ENCODE results near the gene DGUOK. TPM values are rescaled to one million over a fixed set of nuclear protein-coding genes. Genes with fewer than 3 reads are reported as not detected.
A peak's percentile ranks its signal among the peaks of the same experiment; 100 is the strongest.

The DGUOK gene
- total RNA-seq, 6 donors from 2014 or later: 25.1 to 38.5 (median 34.9) TPM

DNA sequence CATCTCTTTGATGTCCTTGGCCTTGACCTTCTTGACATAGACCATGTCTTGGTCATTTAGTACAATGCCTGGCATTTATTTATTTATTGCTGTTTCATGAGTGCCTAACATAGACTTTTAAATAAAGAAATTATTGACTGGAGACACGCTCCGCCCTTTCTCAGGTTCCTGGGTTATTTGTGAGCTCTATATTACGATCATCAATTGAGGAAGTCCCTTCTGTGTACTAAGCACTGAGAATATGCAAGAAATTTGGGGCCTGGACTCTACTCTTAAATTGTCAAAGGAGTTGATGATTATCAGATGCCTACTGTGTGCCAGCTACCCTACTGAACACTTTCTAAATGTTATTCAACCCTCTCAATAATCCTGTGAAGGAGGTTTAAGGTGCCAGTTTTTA is 38.4 kb downstream of the DGUOK start:
- H3K4me1 ChIP-seq: peaks cover 5 to 11% (median 9%) of the 10 kb centered on the region in 4 donors
- H3K27ac ChIP-seq: no peak overlapping the region
- 88 to 93% methylated on average over 3 of the region's 3 CpGs for WGBS, 2 donors
- peaks cover 0 to 10% (median 0%) of the 10 kb centered on the region in 4 donors for H3K36me3 ChIP-seq
- no peak for ATAC-seq (ENCODE audit: low FRiP score in 2 of 2)
- H3K27me3 ChIP-seq: no peaks in the 10 kb centered on the region
- TF ChIP-seq, protein P1, sequence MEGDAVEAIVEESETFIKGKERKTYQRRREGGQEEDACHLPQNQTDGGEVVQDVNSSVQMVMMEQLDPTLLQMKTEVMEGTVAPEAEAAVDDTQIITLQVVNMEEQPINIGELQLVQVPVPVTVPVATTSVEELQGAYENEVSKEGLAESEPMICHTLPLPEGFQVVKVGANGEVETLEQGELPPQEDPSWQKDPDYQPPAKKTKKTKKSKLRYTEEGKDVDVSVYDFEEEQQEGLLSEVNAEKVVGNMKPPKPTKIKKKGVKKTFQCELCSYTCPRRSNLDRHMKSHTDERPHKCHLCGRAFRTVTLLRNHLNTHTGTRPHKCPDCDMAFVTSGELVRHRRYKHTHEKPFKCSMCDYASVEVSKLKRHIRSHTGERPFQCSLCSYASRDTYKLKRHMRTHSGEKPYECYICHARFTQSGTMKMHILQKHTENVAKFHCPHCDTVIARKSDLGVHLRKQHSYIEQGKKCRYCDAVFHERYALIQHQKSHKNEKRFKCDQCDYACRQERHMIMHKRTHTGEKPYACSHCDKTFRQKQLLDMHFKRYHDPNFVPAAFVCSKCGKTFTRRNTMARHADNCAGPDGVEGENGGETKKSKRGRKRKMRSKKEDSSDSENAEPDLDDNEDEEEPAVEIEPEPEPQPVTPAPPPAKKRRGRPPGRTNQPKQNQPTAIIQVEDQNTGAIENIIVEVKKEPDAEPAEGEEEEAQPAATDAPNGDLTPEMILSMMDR (IDR thresholded peaks at IDR 0.05): no peak
- TF ChIP-seq POLR2AphosphoS5 (IDR thresholded peaks at IDR 0.05) (no peak), EP300 (IDR thresholded peaks at IDR 0.05) (no peak), POLR2A (IDR thresholded peaks at IDR 0.05) (no peak)
- no peak overlapping the region for H3K4me3 ChIP-seq
- DNase-seq: no peak
- H3K9me3 ChIP-seq: peaks cover 0 to 5% (median 0%) of the 10 kb centered on the region in 4 donors

GRCh38 chr2:73968357-73968937 is 41.8 kb downstream of the DGUOK start:
- no peaks in the 10 kb centered on the region for H3K27me3 ChIP-seq
- no peak overlapping the region for H3K27ac ChIP-seq
- H3K4me3 ChIP-seq: no peak overlapping the region
- WGBS, 2 donors: 89 to 93% methylated on average over 8 of the region's 8 CpGs
- H3K9me3 ChIP-seq: no peaks in the 10 kb centered on the region
- TF ChIP-seq EP300 (IDR thresholded peaks at IDR 0.05): no peak
- no peak for TF ChIP-seq POLR2A (IDR thresholded peaks at IDR 0.05)
- TF ChIP-seq, protein P1 (IDR thresholded peaks at IDR 0.05): no peak
- TF ChIP-seq POLR2AphosphoS5 (IDR thresholded peaks at IDR 0.05): no peak
- peaks cover 23 to 34% (median 29%) of the 10 kb centered on the region in 4 donors for H3K4me1 ChIP-seq
- no peak for ATAC-seq (ENCODE audit: low FRiP score in 2 of 2)
- no peaks in the 10 kb centered on the region for H3K36me3 ChIP-seq
- no peak for DNase-seq

GRCh38 chr2:73969356-73969755 is 42.7 kb downstream of the DGUOK start:
- Histone ChIP-seq H3K4me1 (peaks cover 23 to 34% (median 29%) of the 10 kb centered on the region in 4 donors), H3K9me3 (no peaks in the 10 kb centered on the region), H3K27ac (peak overlapping the region in 1 of 4 donors; percentile 81), H3K36me3 (no peaks in the 10 kb centered on the region), H3K27me3 (no peaks in the 10 kb centered on the region), H3K4me3 (no peak overlapping the region)
- TF ChIP-seq EP300 (IDR thresholded peaks at IDR 0.05) (no peak), POLR2A (IDR thresholded peaks at IDR 0.05) (no peak), POLR2AphosphoS5 (IDR thresholded peaks at IDR 0.05) (no peak)
- TF ChIP-seq, protein P1 (IDR thresholded peaks at IDR 0.05): no peak
- DNase-seq: no peak
- 77 to 83% methylated on average over 4 of the region's 4 CpGs for WGBS, 2 donors
- ATAC-seq (ENCODE audit: low FRiP score in 2 of 2): no peak

DNA sequence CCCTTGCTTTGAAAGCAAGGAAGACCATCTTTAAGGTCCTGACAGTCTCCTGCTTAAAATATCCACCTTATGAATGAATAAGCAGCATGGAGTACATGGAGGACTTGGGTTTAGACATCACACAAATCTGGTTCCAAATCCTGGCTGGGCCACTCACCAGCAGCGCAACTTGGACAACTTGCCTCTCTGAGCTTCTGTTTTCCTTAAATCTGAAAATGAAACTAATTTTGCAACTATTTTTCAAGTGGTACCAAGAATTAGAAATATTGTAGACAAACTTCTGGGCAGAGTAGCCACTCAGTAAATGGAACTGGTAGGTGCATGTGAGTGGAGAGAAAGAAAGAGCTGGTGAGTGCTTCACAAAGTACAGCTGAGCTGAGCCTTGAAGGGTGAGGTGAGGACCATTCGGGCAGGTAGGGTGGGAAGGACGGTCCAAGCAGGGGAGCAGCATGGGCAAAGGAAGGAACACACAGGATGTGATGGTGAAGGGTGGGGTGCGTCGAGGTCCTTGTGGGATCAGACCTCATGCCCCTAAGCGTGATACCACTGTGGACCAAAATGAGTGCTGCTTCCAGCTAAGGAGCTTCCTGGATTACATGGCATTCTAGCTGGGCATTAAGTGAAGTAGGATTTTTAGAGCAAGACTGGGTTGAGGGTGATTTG is 43.6 kb downstream of the DGUOK start:
- 32 to 44% methylated on average over 6 of the region's 6 CpGs for WGBS, 2 donors
- H3K27me3 ChIP-seq: no peaks in the 10 kb centered on the region
- peaks cover 24 to 34% (median 29%) of the 10 kb centered on the region in 4 donors for H3K4me1 ChIP-seq
- H3K36me3 ChIP-seq: no peaks in the 10 kb centered on the region
- ATAC-seq (ENCODE audit: low FRiP score in 2 of 2): peak; percentile 23 to 65
- TF ChIP-seq, protein P1 (IDR thresholded peaks at IDR 0.05): no peak
- TF ChIP-seq POLR2AphosphoS5 (IDR thresholded peaks at IDR 0.05) (no peak), POLR2A (IDR thresholded peaks at IDR 0.05) (no peak), EP300 (IDR thresholded peaks at IDR 0.05) (no peak)
- peak overlapping the region in 1 of 4 donors; percentile 21 for H3K4me3 ChIP-seq
- no peak for DNase-seq
- peak overlapping the region; percentile 75 to 81 (median 79) for H3K27ac ChIP-seq
- H3K9me3 ChIP-seq: no peaks in the 10 kb centered on the region
